NCI-H748 treated with DMSO at 0.1 percent for 48 hours (cell line): ENCODE data around the gene CFP.
"Not testable (repeated sequence)": the region's sequence is repeated elsewhere in the genome, so short reads cannot be mapped to it uniquely, and the experiment has no call there.

Experiments
- DNase-seq: peaks from one replicate; lab custom pipeline; 2025; lab: John Stamatoyannopoulos, UW

The CFP gene

GRCh38 chrX:47603125-47603524 lies 26.6 kb downstream of the CFP start:
- not testable (repeated sequence) for DNase-seq

- no peak for DNase-seq
Measured at GRCh38 chrX:47597222-47597621, 32.5 kb downstream of the CFP start.

- no peak for DNase-seq
Measured at GRCh38 chrX:47596256-47596655, 33.5 kb downstream of the CFP start.

- no peak for DNase-seq
Measured at GRCh38 chrX:47595716-47596251, 33.9 kb downstream of the CFP start.

- DNase-seq, result no peak
Measured at GRCh38 chrX:47593522-47593921, 36.2 kb downstream of the CFP start.

GRCh38 chrX:47590984-47591383 lies 38.7 kb downstream of the CFP start:
- no peak for DNase-seq

- no peak for DNase-seq
Measured at GRCh38 chrX:47587906-47588735, 41.6 kb downstream of the CFP start.

GRCh38 chrX:47587091-47587891 lies 42.4 kb downstream of the CFP start:
- no peak for DNase-seq

- DNase-seq, result no peak
Measured at GRCh38 chrX:47586043-47586787, 43.5 kb downstream of the CFP start.

- DNase-seq, result no peak
Measured at GRCh38 chrX:47585273-47585672, 44.5 kb downstream of the CFP start.

- no peak for DNase-seq
Measured at GRCh38 chrX:47584714-47585113, 45.0 kb downstream of the CFP start.

GRCh38 chrX:47583240-47583861 lies 46.4 kb downstream of the CFP start:
- DNase-seq, result no peak

- DNase-seq, result no peak
Measured at GRCh38 chrX:47581731-47582647, 47.7 kb downstream of the CFP start, which contains the start of gene TIMP1. TSS of gene TIMP1 (plus strand) at chrX:47582436. CDS start at chrX:47583416, 980 bp downstream.

GRCh38 chrX:47579537-47579936 lies 50.2 kb downstream of the CFP start:
- DNase-seq, result no peak

- DNase-seq, result no peak
Measured at GRCh38 chrX:47578692-47579091, 51.0 kb downstream of the CFP start.

- DNase-seq, result no peak
Measured at GRCh38 chrX:47577901-47578300, 51.8 kb downstream of the CFP start.

GRCh38 chrX:47577424-47577823 lies 52.3 kb downstream of the CFP start:
- DNase-seq, result no peak

- DNase-seq, result no peak
Measured at GRCh38 chrX:47576021-47576898, 53.5 kb downstream of the CFP start.

GRCh38 chrX:47574547-47575301 lies 55.0 kb downstream of the CFP start:
- no peak for DNase-seq
